ENCODE measurements around the gene INSRR.

The INSRR gene

GRCh38 chr1:156821801-156822200, 37.1 kb downstream of the INSRR start:
- in situ Hi-C loops (cut with MboI; ENCODE audit: low pct_unique_long_range_greater_than_20kb, low sequenced_read_pairs, unreplicated experiment), result no loop called here
- DNase-seq (ENCODE audit: low spot score), result no peak

GRCh38 chr1:156816561-156817328, 42.2 kb downstream of the INSRR start, which contains the start of gene SH2D2A:
Gene SH2D2A (minus strand): TSS chr1:156816848. CDS start chr1:156816708, 140 bp downstream.
- in situ Hi-C loops (cut with MboI; ENCODE audit: low pct_unique_long_range_greater_than_20kb, low sequenced_read_pairs, unreplicated experiment), result no loop called here
- peak; percentile 86 for DNase-seq (ENCODE audit: low spot score)
- no peak for TF ChIP-seq CTCF (IDR thresholded peaks at IDR 0.05; ENCODE audit: extremely low read depth, insufficient read depth, missing control alignments)

More at GRCh38 chr1:156821801-156822200, 37.1 kb downstream of the INSRR start:
- TF ChIP-seq CTCF (IDR thresholded peaks at IDR 0.05; ENCODE audit: extremely low read depth, insufficient read depth, missing control alignments), result no peak

- TF ChIP-seq CTCF (IDR thresholded peaks at IDR 0.05; ENCODE audit: extremely low read depth, insufficient read depth, missing control alignments), result no peak
- in situ Hi-C loops (cut with MboI; ENCODE audit: low pct_unique_long_range_greater_than_20kb, low sequenced_read_pairs, unreplicated experiment), result no loop called here
- DNase-seq (ENCODE audit: low spot score), result no peak
Observed at GRCh38 chr1:156815961-156816422, 42.9 kb downstream of the INSRR start.

GRCh38 chr1:156815307-156815826, 43.5 kb downstream of the INSRR start:
- DNase-seq (ENCODE audit: low spot score), result no peak
- TF ChIP-seq CTCF (IDR thresholded peaks at IDR 0.05; ENCODE audit: extremely low read depth, insufficient read depth, missing control alignments), result no peak
- in situ Hi-C loops (cut with MboI; ENCODE audit: low pct_unique_long_range_greater_than_20kb, low sequenced_read_pairs, unreplicated experiment), result no loop called here

- DNase-seq (ENCODE audit: low spot score), result no peak
- no peak for TF ChIP-seq CTCF (IDR thresholded peaks at IDR 0.05; ENCODE audit: extremely low read depth, insufficient read depth, missing control alignments)
- in situ Hi-C loops (cut with MboI; ENCODE audit: low pct_unique_long_range_greater_than_20kb, low sequenced_read_pairs, unreplicated experiment), result no loop called here
Observed at GRCh38 chr1:156814571-156815260, 44.2 kb downstream of the INSRR start.

DNA sequence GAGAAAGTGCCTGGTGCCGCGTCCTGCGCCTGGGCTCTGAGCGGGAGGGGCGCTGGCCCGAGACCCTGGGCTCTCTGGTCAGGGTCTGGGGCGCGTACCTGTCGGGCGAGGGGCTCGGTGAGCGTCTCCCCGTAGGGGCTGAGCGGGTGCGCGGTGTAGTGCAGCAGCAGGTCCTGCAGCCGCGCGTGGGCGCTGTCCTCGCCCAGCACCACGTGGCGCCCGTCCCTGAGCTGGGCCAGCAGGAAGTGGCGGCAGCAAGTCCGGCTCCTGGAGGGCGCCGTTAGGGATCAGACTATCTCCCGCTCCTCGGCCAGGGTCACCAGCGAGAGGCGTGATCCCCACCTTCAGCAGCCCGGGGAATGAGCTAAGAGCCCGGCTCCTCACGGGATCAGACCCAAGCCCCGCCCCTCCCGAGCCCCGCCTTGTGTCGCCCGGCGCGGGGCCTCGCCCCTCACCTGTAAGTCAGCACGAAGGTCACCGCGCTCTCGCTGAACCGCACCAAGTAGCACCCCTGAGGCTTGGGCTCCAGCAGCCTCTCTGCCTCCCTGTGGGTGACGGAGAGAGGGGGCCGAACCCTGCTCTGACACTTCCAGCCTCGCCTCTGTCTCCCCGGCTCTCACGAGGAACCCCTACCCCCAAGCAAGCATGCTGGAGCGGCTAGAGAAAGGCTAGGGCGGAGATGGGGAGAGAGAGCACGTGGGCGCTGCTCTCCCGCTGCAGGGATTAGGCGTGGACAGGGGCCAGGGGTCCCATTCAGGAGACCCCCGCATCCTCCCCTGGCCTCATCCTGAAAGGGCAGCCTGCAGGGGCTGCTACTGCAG, 45.0 kb downstream of the INSRR start:
- peak; percentile 65 for DNase-seq (ENCODE audit: low spot score)
- in situ Hi-C loops (cut with MboI; ENCODE audit: low pct_unique_long_range_greater_than_20kb, low sequenced_read_pairs, unreplicated experiment), result no loop called here
- TF ChIP-seq CTCF (IDR thresholded peaks at IDR 0.05; ENCODE audit: extremely low read depth, insufficient read depth, missing control alignments), result peak; percentile 62

Measured in GM13977 (cell line).